Activated gamma-delta T cell treated with Interleukin-2 at 50 U/mL for 16 hours (primary cell): Measurements from ENCODE around the gene KCNK16.
A peak's percentile ranks its signal among the peaks of the same experiment; 100 is the strongest.

ENCODE experiments used
- DNase-seq: peaks from one replicate; pipeline ENCODE4 v3.0.0-alpha.2; 2020

Gene KCNK16

GRCh38 chr6:39322306-39322850, at the start of gene KCNK16:
TSS of gene KCNK16 (minus strand) at chr6:39322702. CDS start at chr6:39322540, 162 bp downstream.
- no peak for DNase-seq

DNA sequence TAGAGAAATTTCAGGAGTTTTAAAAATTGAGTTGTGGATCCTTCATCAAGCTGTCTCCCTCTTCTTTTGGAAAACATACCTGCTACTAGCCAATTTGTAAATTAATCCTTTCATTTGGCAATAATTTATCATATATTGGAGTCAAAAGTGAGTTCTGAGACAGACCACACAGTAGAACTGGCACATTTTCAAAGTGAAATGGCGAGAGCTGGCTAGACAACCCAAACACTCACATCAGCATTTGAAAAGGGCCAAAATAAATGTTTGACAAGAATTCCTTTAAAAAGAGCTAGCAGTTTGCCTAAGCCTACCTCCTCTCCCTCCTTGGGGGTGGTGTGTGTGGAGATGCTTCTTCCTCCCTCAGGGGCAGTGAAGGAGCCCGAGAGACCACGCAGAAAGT, 47.9 kb upstream of the KCNK16 start:
- DNase-seq = no peak

DNA sequence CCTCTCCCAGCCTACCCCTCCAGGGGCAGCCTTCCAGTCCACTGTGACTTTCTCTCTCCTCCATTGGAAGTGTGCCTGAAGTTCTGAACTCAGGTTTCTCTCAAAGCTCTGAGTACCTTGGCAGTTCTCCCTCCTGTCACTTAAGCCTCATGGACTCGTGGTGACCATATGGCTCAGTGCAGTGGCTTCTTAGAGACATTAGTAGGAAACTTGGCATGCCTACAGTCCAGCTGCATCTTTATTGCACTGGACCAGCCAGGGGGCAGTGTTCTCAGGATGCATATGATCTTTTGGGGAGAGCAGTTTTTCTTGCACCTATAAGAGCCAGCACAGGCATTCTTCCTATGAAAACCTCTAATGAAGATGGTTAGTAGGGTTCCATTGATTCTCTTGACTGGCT, 47.5 kb upstream of the KCNK16 start:
- DNase-seq = no peak

DNA sequence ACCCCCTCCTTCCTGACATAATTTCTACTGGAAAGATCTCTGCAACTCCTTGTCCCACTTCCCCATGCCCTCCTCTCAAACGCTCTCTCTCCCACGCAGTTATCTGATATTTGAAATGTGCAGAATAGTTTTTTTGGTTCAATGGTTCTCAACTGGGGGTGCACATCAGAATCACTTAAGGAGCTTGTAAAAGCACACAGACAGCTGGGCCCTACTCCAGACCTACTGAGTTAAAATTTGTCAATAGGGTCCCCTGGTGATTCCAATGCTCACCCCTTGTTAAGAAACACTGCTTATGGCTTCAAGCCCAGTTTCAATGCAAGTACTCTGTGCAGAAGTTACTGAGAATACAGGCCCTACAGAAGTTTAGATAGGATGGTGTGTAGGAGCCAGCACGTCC, 45.2 kb upstream of the KCNK16 start:
- no peak for DNase-seq

DNA sequence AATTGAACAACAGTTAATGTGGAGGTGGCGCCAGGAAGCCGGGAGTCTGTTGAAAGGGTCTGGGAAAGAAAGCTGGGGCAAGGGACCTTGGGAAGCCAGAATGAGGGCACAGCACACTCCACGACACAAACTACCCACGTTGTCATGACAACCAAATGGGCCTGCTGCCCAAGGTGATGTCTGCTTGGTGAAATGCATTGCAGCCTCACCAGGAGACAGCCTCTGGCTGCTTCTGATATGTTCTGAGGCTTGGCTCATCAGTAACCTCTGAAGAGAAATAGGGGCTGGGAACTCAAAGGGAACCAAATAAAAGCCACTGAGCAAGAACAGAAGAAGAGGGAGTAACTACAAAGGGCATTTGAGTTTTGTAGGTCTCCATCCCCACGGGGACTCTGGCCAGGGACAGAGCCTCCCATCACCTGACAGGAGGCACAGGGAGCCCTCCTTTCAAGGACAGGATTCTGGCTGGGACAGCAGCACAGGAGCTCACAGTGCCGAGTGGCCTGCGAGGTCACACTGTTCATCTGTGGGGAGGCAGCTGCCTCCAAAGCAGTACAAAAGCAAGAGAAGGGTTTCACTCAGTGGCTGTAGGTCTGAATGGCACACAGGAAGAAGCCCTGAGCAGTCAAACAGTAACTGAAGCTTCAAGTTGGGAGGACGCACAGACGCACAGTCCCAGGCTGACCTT, 44.6 kb upstream of the KCNK16 start:
- no peak for DNase-seq

DNA sequence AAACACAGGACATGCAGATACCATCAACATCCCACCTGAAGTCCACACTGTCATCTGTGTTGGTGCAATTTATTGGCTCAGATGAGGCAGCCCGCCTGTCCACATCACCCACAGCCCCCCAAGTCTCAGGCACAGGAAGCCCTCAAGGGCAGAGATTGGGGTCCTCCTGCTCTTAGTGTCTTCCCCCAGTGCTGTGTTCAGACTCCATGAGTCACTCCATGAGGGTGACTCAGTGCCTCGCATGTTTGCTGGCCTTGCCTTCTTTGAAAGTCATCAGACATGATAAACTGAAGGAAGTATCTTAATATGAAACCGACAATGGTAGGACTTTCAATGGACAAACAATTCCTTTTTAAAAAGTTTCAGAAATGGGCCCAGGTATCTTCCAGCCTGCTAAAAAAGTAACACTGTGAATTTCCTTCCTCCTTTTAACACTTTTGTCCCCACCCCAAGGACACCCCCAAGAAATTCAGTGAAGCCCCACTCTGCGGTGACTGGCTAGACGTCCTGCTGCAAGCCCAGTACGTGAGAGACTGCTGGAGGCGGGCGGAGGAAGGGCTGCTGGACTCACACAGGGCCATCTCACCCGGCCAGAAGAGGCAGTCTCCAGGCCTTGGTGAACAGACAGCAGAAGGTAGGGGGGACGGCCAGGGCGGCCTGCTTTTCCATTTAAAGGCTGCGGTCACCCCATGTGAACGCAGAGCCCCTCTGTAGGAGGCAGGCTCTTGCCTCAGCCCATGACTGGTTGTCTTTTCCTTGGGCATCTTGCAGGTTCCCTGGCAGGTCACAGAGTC, 43.0 kb upstream of the KCNK16 start:
- DNase-seq = no peak

- DNase-seq = no peak
Observed at GRCh38 chr6:39363280-39363679, 40.8 kb upstream of the KCNK16 start.

DNA sequence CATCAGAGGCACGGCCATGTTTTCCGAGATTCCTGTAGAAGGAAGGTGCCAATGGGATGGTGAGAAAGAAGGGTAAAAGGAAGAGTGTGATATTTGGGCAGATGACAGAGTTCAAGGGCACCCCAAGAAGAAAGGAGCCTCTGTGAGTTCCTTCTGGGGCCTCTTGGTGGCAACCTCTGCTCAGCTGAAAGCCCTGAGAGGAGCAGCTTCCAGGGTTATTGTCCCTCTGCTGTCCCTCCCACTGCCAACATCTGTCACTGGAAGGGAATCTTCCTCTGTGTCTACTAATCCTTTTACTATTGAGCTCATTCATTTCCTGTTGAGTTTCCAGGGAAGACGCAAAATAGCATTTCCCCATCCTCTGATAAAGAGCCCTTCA, 40.0 kb upstream of the KCNK16 start:
- no peak for DNase-seq

GRCh38 chr6:39361657-39362486, 39.4 kb upstream of the KCNK16 start:
- peak; percentile 26 for DNase-seq

GRCh38 chr6:39360378-39360777, 37.9 kb upstream of the KCNK16 start:
- DNase-seq = no peak

- DNase-seq = no peak
Observed at GRCh38 chr6:39357998-39358686, 35.6 kb upstream of the KCNK16 start.

DNA sequence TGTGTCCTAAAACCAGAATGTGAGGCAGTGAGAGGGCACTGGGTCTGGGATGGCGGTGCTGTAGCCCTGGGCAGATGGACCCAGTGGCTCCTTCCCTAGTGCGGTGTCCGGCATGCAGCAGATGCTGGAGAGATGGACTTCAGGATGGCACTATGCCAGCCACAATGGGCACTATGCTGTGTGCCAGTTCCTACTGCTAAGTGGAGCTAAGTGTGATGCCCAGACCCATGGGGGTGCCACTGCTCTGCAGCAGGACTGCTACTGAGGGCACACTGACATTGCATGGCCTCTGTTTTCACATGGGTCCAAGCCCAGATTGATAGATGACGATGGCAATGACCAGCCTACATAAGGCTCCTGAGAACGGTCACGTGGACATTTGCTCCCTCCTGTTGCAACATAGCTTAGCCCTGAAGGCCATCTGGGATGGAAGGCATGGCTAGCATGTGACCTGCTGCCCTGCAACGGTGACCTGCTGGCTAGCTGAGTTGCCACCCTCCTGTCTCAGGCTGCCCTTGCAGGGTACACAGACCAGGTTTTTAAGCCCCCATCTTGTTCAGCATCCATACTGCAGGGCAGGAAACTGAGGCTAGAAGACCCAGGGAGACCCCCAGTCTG, 31.3 kb upstream of the KCNK16 start:
- DNase-seq = no peak

DNA sequence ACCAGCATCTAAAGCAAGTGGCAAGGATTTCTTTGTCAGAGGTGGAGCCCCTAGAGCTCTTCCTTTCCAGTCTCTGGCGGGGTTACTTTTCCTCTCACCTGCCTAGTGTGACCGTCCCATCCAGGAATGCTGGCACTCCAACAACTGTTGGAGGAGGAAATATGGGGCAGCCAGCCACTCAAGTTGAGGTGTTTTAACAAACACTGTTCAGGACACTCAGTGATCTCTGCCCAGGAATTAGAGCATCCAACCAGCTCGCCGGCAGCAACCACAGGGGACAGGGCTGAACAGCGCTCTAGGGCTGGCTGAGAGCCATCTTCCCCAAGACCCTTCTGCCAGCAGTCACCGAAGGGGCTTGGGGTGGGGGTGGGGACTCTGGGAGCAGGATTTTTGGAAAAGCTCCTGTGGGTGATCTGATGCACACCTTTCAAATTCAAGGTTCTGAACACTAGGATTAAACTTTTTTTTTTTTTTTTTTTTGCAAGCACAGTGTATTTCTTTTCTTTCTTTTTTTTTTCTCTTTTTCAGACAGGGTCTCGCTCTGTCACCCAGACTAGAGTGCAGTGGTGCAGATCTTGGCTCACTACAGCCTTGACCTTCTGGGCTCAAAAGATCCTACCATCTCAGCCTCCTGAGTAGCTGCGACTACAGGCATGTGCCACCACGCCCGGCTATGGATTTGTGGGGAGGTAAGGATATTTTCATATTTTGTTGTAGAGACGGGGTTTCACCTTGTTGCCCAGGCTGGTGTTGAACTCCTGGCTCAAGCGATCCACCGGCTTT, 28.4 kb upstream of the KCNK16 start:
- DNase-seq = no peak

DNA sequence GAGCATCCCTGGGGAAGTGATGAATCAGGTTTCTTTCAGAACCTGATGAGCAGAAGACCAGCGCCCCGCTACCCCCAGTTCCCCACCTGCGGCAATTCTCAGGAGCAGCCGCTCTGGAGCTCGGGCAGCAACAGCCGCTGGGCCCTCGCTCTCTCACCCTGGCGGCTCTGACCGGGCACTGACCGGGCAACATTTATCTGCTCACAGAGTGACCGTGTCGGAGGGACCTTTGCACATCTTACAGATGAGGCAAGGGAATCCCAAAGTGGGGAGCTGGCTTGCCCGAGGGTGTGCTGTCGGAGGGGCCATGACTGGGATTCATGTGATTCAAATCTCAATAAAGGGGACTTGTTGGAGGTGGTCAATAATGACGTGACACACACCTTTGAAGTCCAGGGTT, 26.2 kb upstream of the KCNK16 start:
- no peak for DNase-seq

GRCh38 chr6:39347906-39348585, 25.5 kb upstream of the KCNK16 start:
- DNase-seq = peak; percentile 40

GRCh38 chr6:39347206-39347605, 24.7 kb upstream of the KCNK16 start:
- DNase-seq = no peak

DNA sequence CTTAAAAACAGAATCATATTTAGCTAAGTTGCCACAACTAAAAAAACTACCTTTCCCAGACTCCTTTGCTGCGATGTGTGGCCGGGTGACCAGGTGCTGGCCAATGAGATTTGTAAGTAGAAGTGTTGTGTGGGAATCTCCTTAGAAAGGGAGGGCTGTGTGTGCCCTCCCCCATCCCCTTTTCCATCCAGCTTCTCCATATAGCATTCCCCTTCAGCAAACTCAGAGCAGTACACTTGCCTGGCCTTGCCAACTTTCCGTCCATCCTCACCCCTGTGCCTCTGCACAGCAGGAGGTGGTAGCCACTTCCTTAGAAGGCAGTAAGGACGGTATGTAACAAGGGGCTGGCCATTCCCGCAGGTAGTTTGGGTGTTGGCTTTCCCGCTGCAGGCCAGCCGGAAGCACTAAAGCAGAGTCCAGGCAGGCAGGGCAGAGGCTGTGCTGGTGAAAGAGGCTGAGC, 22.3 kb upstream of the KCNK16 start:
- DNase-seq = no peak

GRCh38 chr6:39343396-39343870, 20.9 kb upstream of the KCNK16 start:
- no peak for DNase-seq

DNA sequence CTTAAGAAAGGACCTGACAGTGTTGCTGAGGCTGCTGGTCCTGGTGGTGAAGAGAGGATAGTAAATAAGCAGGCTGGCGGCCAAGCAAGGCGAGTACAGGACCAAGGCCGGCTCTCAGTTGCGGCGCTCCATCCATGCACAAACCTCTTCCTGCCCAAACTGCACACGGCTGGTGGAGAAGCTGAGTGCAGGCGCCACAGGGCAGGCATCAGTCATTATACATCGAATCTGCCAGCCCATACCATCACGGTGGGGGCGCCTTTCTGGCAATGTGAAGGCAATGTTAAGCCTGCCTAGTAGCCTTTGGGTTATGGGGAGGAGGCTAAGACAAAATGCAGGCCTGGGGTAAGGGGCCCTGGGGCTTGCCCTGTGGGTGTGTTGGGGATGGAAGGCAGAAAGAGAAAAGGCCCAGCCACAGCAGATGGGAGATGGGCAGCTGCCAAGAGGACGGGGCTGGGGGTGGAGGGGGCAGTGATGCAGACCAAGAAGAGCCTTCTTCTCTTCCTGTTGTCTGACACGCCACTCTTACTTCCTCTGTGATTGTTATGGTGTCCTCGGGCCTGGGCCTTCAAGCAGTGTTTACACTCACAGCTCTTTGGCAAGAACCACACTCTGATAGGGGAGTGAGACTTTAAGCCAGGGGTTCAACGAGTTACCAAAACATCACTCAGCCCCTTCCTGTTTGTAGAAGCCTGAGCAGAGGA, 20.3 kb upstream of the KCNK16 start:
- no peak for DNase-seq

- no peak for DNase-seq
Observed at GRCh38 chr6:39341937-39342336, 19.4 kb upstream of the KCNK16 start.
